Measurements from ENCODE around the gene NCKAP5.
A peak's percentile ranks its signal among the peaks of the same experiment; 100 is the strongest.

The NCKAP5 gene

GRCh38 chr2:133204421-133204820 is 363.8 kb downstream of the NCKAP5 start:
- no peak for DNase-seq (ENCODE audit: low read depth)

GRCh38 chr2:133200684-133201421 is 367.4 kb downstream of the NCKAP5 start:
- peak; percentile 82 for DNase-seq (ENCODE audit: low read depth)

GRCh38 chr2:133198678-133199077 is 369.6 kb downstream of the NCKAP5 start:
- no peak for DNase-seq (ENCODE audit: low read depth)

- no peak for DNase-seq (ENCODE audit: low read depth)
Observed at GRCh38 chr2:133197156-133197555, 371.1 kb downstream of the NCKAP5 start.

- no peak for DNase-seq (ENCODE audit: low read depth)
Observed at GRCh38 chr2:133194777-133195335, 373.4 kb downstream of the NCKAP5 start.

GRCh38 chr2:133194362-133194655 is 374.0 kb downstream of the NCKAP5 start:
- no peak for DNase-seq (ENCODE audit: low read depth)

- peak; percentile 16 for DNase-seq (ENCODE audit: low read depth)
Observed at GRCh38 chr2:133193544-133194361, 374.5 kb downstream of the NCKAP5 start.

- no peak for DNase-seq (ENCODE audit: low read depth)
Observed at GRCh38 chr2:133192028-133192427, 376.2 kb downstream of the NCKAP5 start.

GRCh38 chr2:133177196-133177595 is 391.1 kb downstream of the NCKAP5 start:
- DNase-seq (ENCODE audit: low read depth), result no peak

GRCh38 chr2:133175926-133176325 is 392.3 kb downstream of the NCKAP5 start:
- no peak for DNase-seq (ENCODE audit: low read depth)

GRCh38 chr2:133173224-133173623 is 395.0 kb downstream of the NCKAP5 start:
- DNase-seq (ENCODE audit: low read depth), result no peak

- peak; percentile 38 for DNase-seq (ENCODE audit: low read depth)
Observed at GRCh38 chr2:133171393-133172004, 396.8 kb downstream of the NCKAP5 start.

- no peak for DNase-seq (ENCODE audit: low read depth)
Observed at GRCh38 chr2:133169274-133169912, 398.9 kb downstream of the NCKAP5 start.

- no peak for DNase-seq (ENCODE audit: low read depth)
Observed at GRCh38 chr2:133167990-133168389, 400.3 kb downstream of the NCKAP5 start.

- DNase-seq (ENCODE audit: low read depth), result no peak
Observed at GRCh38 chr2:133167223-133167622, 401.0 kb downstream of the NCKAP5 start.

GRCh38 chr2:133166031-133166430 is 402.2 kb downstream of the NCKAP5 start:
- no peak for DNase-seq (ENCODE audit: low read depth)

- no peak for DNase-seq (ENCODE audit: low read depth)
Observed at GRCh38 chr2:133163111-133163510, 405.2 kb downstream of the NCKAP5 start.

- DNase-seq (ENCODE audit: low read depth), result no peak
Observed at GRCh38 chr2:133158442-133158841, 409.8 kb downstream of the NCKAP5 start.

- DNase-seq (ENCODE audit: low read depth), result no peak
Observed at GRCh38 chr2:133158024-133158423, 410.2 kb downstream of the NCKAP5 start.

- DNase-seq (ENCODE audit: low read depth), result no peak
Observed at GRCh38 chr2:133157141-133157540, 411.1 kb downstream of the NCKAP5 start.

GRCh38 chr2:133152801-133153200 is 415.5 kb downstream of the NCKAP5 start:
- DNase-seq (ENCODE audit: low read depth), result no peak

- DNase-seq (ENCODE audit: low read depth), result no peak
Observed at GRCh38 chr2:133148187-133148586, 420.1 kb downstream of the NCKAP5 start.

Data from fibroblast of gingiva (primary cell).